OCI-LY3 (cell line): ENCODE measurements around the gene UNC5A.

Experiments
- CTCF ChIP-seq: fragments of 200-600, 300-600 bp; sonication (generic); IDR thresholded peaks from 2 replicates; pipeline ENCODE4 v1.5.1; 2014; ENCODE audit warnings: antibody characterized with exemption, low read length, low read depth
- EZH2phosphoT487 ChIP-seq: fragments of 200-600 bp; shearing (Covaris generic); IDR thresholded peaks from 2 replicates; pipeline ENCODE4 v1.6.1; 2018; ENCODE audit warnings: antibody characterized with exemption, mixed run types, low read depth

- TF ChIP-seq CTCF (no peak), EZH2phosphoT487 (no peak)
Observed at GRCh38 chr5:176762489-176762888, 47.9 kb upstream of the UNC5A start.
